Ishikawa (cell line): ENCODE measurements around the gene TMEM72.

ENCODE experiments used
- RAD21 ChIP-seq: IDR thresholded peaks from 2 replicates; pipeline ENCODE4 v1.6.1; 2012; ENCODE audit warnings: low read depth
- TAF1 ChIP-seq: IDR thresholded peaks from 2 replicates; pipeline ENCODE4 v1.6.1; 2012; ENCODE audit warnings: low read depth, mild to moderate bottlenecking
- ZBTB7A ChIP-seq: IDR thresholded peaks from 2 replicates; pipeline ENCODE4 v1.6.1; 2012; ENCODE audit warnings: low read depth
- TF ChIP-seq, protein P1 (sequence below): IDR thresholded peaks from 2 replicates; pipeline ENCODE4 v1.6.1; 2012; ENCODE audit warnings: low read depth, mild to moderate bottlenecking

DNA sequence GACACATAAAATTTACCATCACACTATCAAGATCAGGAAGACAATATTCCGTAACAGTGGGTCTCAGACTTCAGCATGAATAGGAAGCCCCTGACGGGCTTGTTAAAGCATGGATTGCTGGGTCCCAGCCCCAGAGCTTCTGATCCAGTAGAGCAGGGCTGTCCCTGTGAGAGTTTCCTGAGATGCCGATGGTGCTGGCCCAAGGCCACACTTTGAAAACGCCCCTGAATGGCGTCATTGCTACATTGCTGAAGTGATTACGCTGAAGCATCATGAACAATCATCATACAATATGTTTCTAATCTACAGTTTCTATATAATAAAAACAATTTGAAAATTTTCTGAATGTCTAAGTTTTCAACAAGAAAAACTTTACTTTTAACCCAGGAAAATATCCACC is 38.0 kb upstream of the TMEM72 start:
- TF ChIP-seq TAF1 (no peak), RAD21 (no peak), ZBTB7A (no peak)
- TF ChIP-seq, protein P1, sequence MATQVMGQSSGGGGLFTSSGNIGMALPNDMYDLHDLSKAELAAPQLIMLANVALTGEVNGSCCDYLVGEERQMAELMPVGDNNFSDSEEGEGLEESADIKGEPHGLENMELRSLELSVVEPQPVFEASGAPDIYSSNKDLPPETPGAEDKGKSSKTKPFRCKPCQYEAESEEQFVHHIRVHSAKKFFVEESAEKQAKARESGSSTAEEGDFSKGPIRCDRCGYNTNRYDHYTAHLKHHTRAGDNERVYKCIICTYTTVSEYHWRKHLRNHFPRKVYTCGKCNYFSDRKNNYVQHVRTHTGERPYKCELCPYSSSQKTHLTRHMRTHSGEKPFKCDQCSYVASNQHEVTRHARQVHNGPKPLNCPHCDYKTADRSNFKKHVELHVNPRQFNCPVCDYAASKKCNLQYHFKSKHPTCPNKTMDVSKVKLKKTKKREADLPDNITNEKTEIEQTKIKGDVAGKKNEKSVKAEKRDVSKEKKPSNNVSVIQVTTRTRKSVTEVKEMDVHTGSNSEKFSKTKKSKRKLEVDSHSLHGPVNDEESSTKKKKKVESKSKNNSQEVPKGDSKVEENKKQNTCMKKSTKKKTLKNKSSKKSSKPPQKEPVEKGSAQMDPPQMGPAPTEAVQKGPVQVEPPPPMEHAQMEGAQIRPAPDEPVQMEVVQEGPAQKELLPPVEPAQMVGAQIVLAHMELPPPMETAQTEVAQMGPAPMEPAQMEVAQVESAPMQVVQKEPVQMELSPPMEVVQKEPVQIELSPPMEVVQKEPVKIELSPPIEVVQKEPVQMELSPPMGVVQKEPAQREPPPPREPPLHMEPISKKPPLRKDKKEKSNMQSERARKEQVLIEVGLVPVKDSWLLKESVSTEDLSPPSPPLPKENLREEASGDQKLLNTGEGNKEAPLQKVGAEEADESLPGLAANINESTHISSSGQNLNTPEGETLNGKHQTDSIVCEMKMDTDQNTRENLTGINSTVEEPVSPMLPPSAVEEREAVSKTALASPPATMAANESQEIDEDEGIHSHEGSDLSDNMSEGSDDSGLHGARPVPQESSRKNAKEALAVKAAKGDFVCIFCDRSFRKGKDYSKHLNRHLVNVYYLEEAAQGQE, result no peak
